PC-3 (cell line): Measurements from ENCODE around the gene KRTAP9-2. TPM values are rescaled to one million over a fixed set of nuclear protein-coding genes. Genes with fewer than 3 reads are reported as not detected.

Experiments used
- ATAC-seq: fragments of 200-7000 bp; cut with Tn5 transposase; 2 replicates; pipeline ENCODE4 v1.9.1; 2020; ENCODE audit warnings: mild to moderate bottlenecking, moderate library complexity
- BruUV-seq: library from RNA; stranded (reverse); fragments of 400-500 nt; replicated peaks from 2 replicates; lab custom pipeline; 2021; lab: Mats Ljungman, UMichigan
- CTCF ChIA-PET: fragments of 300-600 bp; sonication (Branson Sonifier 250); formaldehyde crosslinking; loops from one replicate; lab custom pipeline; 2022; ENCODE audit warnings: antibody characterized with exemption; lab: Charles Lee
- POLR2A ChIA-PET: fragments of 300-600 bp; sonication (Branson Sonifier 250); formaldehyde crosslinking; loops from one replicate; lab custom pipeline; 2022; ENCODE audit warnings: antibody characterized with exemption; ENCODE audit not compliant: unreplicated experiment; lab: Charles Lee
- DNase-seq: peaks from one replicate; pipeline ENCODE4 v3.0.0-alpha.2; 2015
- H2AFZ ChIP-seq: fragments of 300-600 bp; sonication (generic); 2 replicates; pipeline ENCODE4 v1.6.0; 2016; ENCODE audit warnings: antibody characterized with exemption, low read length
- H3F3A ChIP-seq: fragments of 300-600 bp; sonication (generic); one replicate; pipeline ENCODE4 v1.6.0; 2017; ENCODE audit warnings: antibody characterized with exemption, low read length, control low read depth, mild to moderate bottlenecking; ENCODE audit not compliant: unreplicated experiment
- H3K27ac ChIP-seq: fragments of 300-600 bp; sonication (generic); 2 replicates; pipeline ENCODE4 v1.5.1; 2016; ENCODE audit warnings: mild to moderate bottlenecking, low read length
- H3K27me3 ChIP-seq: fragments of 300-600 bp; sonication (generic); 2 replicates; pipeline ENCODE4 v1.6.1; 2016; ENCODE audit warnings: low read length, mixed read lengths
- H3K36me3 ChIP-seq: fragments of 300-600 bp; sonication (generic); 2 replicates; pipeline ENCODE4 v1.6.1; 2016; ENCODE audit warnings: low read depth, mixed run types, low read length, mixed read lengths
- H3K4me1 ChIP-seq: fragments of 300-600 bp; sonication (generic); 2 replicates; pipeline ENCODE4 v1.5.1; 2016; ENCODE audit warnings: low read length; ENCODE audit not compliant: insufficient read depth
- H3K4me2 ChIP-seq: fragments of 300-600 bp; sonication (generic); 2 replicates; pipeline ENCODE4 v1.6.0; 2016; ENCODE audit warnings: low read length
- H3K4me3 ChIP-seq: fragments of 300-600 bp; sonication (generic); 2 replicates; pipeline ENCODE4 v1.5.1; 2016; ENCODE audit warnings: mild to moderate bottlenecking, low read length, mixed read lengths
- H3K79me2 ChIP-seq: fragments of 300-600 bp; sonication (generic); 2 replicates; pipeline ENCODE4 v1.6.1; 2017; ENCODE audit warnings: low read length, mixed read lengths
- H3K9ac ChIP-seq: fragments of 300-600 bp; sonication (generic); 2 replicates; pipeline ENCODE4 v1.6.0; 2016; ENCODE audit warnings: mild to moderate bottlenecking, low read length
- H3K9me2 ChIP-seq: fragments of 300-600 bp; sonication (generic); replicated peaks from 2 replicates; pipeline ENCODE4 v1.6.1; 2016; ENCODE audit warnings: mixed run types, low read length, mixed read lengths
- H3K9me3 ChIP-seq: fragments of 300-600 bp; sonication (generic); 2 replicates; pipeline ENCODE4 v1.6.1; 2016; ENCODE audit warnings: low read length, mixed read lengths
- H4K20me1 ChIP-seq: fragments of 300-600 bp; sonication (generic); 2 replicates; pipeline ENCODE4 v1.6.1; 2016; ENCODE audit warnings: low read length, mixed read lengths
- CTCF ChIP-seq: fragments of 300-600 bp; sonication (generic); conservative IDR thresholded peaks from 2 replicates; pipeline ENCODE4 v1.5.1; 2017; ENCODE audit warnings: antibody characterized with exemption, low read depth, mild to moderate bottlenecking, low read length
- EZH2 ChIP-seq: fragments of 300-600 bp; sonication (generic); IDR thresholded peaks from one replicate; pipeline ENCODE4 v1.6.1; 2017; ENCODE audit warnings: antibody characterized with exemption, mild to moderate bottlenecking, low read length; ENCODE audit not compliant: unreplicated experiment
- EZH2phosphoT487 ChIP-seq: fragments of 300-600 bp; sonication (generic); IDR thresholded peaks from 2 replicates; pipeline ENCODE4 v1.6.1; 2018; ENCODE audit warnings: mild to moderate bottlenecking, antibody characterized with exemption, low read length, borderline replicate concordance
- intact Hi-C: fragments of 100-400 bp; cut with micrococcal nuclease; formaldehyde crosslinking; loops from 2 replicates; pipeline ENCODE4 v1.9.0; 2023
- total RNA-seq: library from RNA; depleted of rRNA; stranded (reverse); fragments of >200 nt; gene quantifications from 2 replicates; pipeline ENCODE4 v1.2.3, GENCODE V29; 2014

KRTAP9-2 gene
- total RNA-seq, 1 experiment from 2014 or later: not detected

GRCh38 chr17:41212524-41213169 is 13.8 kb upstream of the KRTAP9-2 start:
- Histone ChIP-seq H3K9me2 (no peaks in the 10 kb centered on the region), H4K20me1 (no peaks in the 10 kb centered on the region), H3K79me2 (no peaks in the 10 kb centered on the region), H3K4me1 (peaks cover 15% of the 10 kb centered on the region), H3K9me3 (no peaks in the 10 kb centered on the region), H2AFZ (no peak overlapping the region), H3F3A (no peaks in the 10 kb centered on the region), H3K4me3 (no peak overlapping the region), H3K27me3 (no peaks in the 10 kb centered on the region), H3K9ac (no peak overlapping the region), H3K36me3 (no peaks in the 10 kb centered on the region), H3K4me2 (peak overlapping the region; percentile 32), H3K27ac (peak overlapping the region; percentile 21; the same call in 1 of the 2 replicates)
- BruUV-seq: no TSS peak
- TF ChIP-seq CTCF (no peak), EZH2 (no peak), EZH2phosphoT487 (no peak)
- POLR2A ChIA-PET: no interaction called here
- CTCF ChIA-PET: interaction anchor here (1.2 kb wide), 1 partner anchor 110 kb away, joined by 4 read pairs; no protein-coding TSS in a partner anchor
- ATAC-seq: peak; percentile 45
- intact Hi-C loops: loop anchor here (10.0 kb wide), 2 partner anchors 148 to 298 kb away; partner anchors contain the start of genes KRTAP2-3 and KRTAP2-4
- peak; percentile 2 for DNase-seq

- no peaks in the 10 kb centered on the region for H3K79me2 ChIP-seq
- H2AFZ ChIP-seq: no peak overlapping the region
- BruUV-seq: no TSS peak
- ChIA-PET CTCF (no interaction called here), POLR2A (no interaction called here)
- peaks cover 15% of the 10 kb centered on the region for H3K4me1 ChIP-seq
- no peaks in the 10 kb centered on the region for H4K20me1 ChIP-seq
- intact Hi-C loops: loop anchor here (10.0 kb wide), 2 partner anchors 151 to 301 kb away; partner anchors contain the start of genes KRTAP2-3 and KRTAP2-4
- no peaks in the 10 kb centered on the region for H3K9me3 ChIP-seq
- H3K36me3 ChIP-seq: no peaks in the 10 kb centered on the region
- no peak overlapping the region for H3K9ac ChIP-seq
- TF ChIP-seq EZH2 (no peak), EZH2phosphoT487 (no peak), CTCF (no peak)
- DNase-seq: no peak
- ATAC-seq: no peak
- no peaks in the 10 kb centered on the region for H3F3A ChIP-seq
- H3K4me2 ChIP-seq: no peak overlapping the region
- H3K4me3 ChIP-seq: no peak overlapping the region
- no peaks in the 10 kb centered on the region for H3K9me2 ChIP-seq
- no peaks in the 10 kb centered on the region for H3K27me3 ChIP-seq
- no peak overlapping the region for H3K27ac ChIP-seq
Measured at GRCh38 chr17:41215681-41216080, 10.8 kb upstream of the KRTAP9-2 start.

GRCh38 chr17:41223821-41224220 is 2.6 kb upstream of the KRTAP9-2 start:
- Histone ChIP-seq H4K20me1 (no peaks in the 10 kb centered on the region), H3K9me2 (no peaks in the 10 kb centered on the region), H3K4me1 (peaks cover 7% of the 10 kb centered on the region; the same call in 1 of the 2 replicates), H3K36me3 (no peaks in the 10 kb centered on the region), H3K9ac (no peak overlapping the region), H2AFZ (no peak overlapping the region), H3F3A (no peaks in the 10 kb centered on the region), H3K79me2 (no peaks in the 10 kb centered on the region), H3K4me3 (no peak overlapping the region), H3K4me2 (no peak overlapping the region), H3K27ac (no peak overlapping the region), H3K27me3 (no peaks in the 10 kb centered on the region), H3K9me3 (no peaks in the 10 kb centered on the region)
- BruUV-seq: no TSS peak
- ChIA-PET POLR2A (no interaction called here), CTCF (no interaction called here)
- peak; percentile 2 for DNase-seq
- intact Hi-C loops: no loop called here
- no peak for ATAC-seq
- TF ChIP-seq EZH2phosphoT487 (no peak), CTCF (no peak), EZH2 (no peak)
